Activated CD8-positive, alpha-beta memory T cell treated with anti-CD3 and anti-CD28 coated beads for 36 hours (primary cell): ENCODE data around the gene ST3GAL5. TPM values are rescaled to one million over a fixed set of nuclear protein-coding genes. Genes with fewer than 3 reads are reported as not detected.

Experiments used
- CTCF ChIA-PET: fragments of 350-600 bp; sonication (Branson Sonifier 250); formaldehyde crosslinking; loops from one replicate; lab custom pipeline; 2021; ENCODE audit warnings: antibody characterized with exemption; lab: Charles Lee
- POLR2A ChIA-PET: fragments of 350-600 bp; sonication (Branson Sonifier 250); formaldehyde crosslinking; loops from one replicate; lab custom pipeline; 2021; ENCODE audit warnings: antibody characterized with exemption; lab: Charles Lee
- total RNA-seq, 2 experiments: library from RNA; stranded (reverse); gene quantifications; one replicate each; pipeline ENCODE4 v1.2.3, GENCODE V29; 2021

The ST3GAL5 gene
- total RNA-seq, 2 experiments from 2014 or later, result 11.5 to 11.6 TPM

GRCh38 chr2:85828725-85829124 lies 60.1 kb downstream of the ST3GAL5 start:
- POLR2A ChIA-PET, result no interaction called here

GRCh38 chr2:85827879-85828569 lies 60.8 kb downstream of the ST3GAL5 start:
- ChIA-PET CTCF (interaction anchor here (0.6 to 3.3 kb wide), 28 partner anchors 11 to 252 kb away, joined by 3 to 27 read pairs (median 4); partner anchors contain the start of gene ST3GAL5), POLR2A (interaction anchor here (0.6 to 0.9 kb wide), 2 partner anchors 24 to 59 kb away, joined by 5 read pairs; no protein-coding TSS in a partner anchor)

More at GRCh38 chr2:85828725-85829124, 60.1 kb downstream of the ST3GAL5 start:
- CTCF ChIA-PET, result interaction anchor here (1.1 to 3.3 kb wide), 3 partner anchors 58 to 207 kb away, joined by 3 to 27 read pairs (median 25); partner anchors contain the start of gene ST3GAL5

GRCh38 chr2:85826990-85827878 lies 61.6 kb downstream of the ST3GAL5 start:
- CTCF ChIA-PET, result interaction anchor here (0.6 to 3.3 kb wide), 31 partner anchors 10 to 258 kb away, joined by 3 to 27 read pairs (median 3); partner anchors contain the start of gene ST3GAL5
- POLR2A ChIA-PET, result interaction anchor here (0.6 to 0.9 kb wide), 2 partner anchors 24 to 60 kb away, joined by 5 read pairs; no protein-coding TSS in a partner anchor

- ChIA-PET POLR2A (no interaction called here), CTCF (interaction anchor here (1.3 to 1.4 kb wide), 3 partner anchors 10 to 256 kb away, joined by 3 to 8 read pairs (median 5); no protein-coding TSS in a partner anchor)
These were observed 64.8 kb downstream of the ST3GAL5 start for GRCh38 chr2:85823951-85824350.

GRCh38 chr2:85822766-85823165 lies 66.0 kb downstream of the ST3GAL5 start:
- ChIA-PET POLR2A (interaction anchor here (0.6 kb wide), 1 partner anchor 17 kb away, joined by 3 read pairs; no protein-coding TSS in a partner anchor), CTCF (interaction anchor here (0.5 to 1.3 kb wide), 2 partner anchors 9 to 547 kb away, joined by 3 to 8 read pairs; no protein-coding TSS in a partner anchor)

GRCh38 chr2:85819811-85820510 lies 68.8 kb downstream of the ST3GAL5 start:
- ChIA-PET CTCF (interaction anchor here (0.7 to 1.4 kb wide), 2 partner anchors 44 to 261 kb away, joined by 3 to 5 read pairs; no protein-coding TSS in a partner anchor), POLR2A (no interaction called here)

- POLR2A ChIA-PET, result no interaction called here
- CTCF ChIA-PET, result interaction anchor here (0.8 to 4.7 kb wide), 14 partner anchors 8 to 136 kb away, joined by 3 to 46 read pairs (median 6); partner anchors contain the start of gene ATOH8
These were observed 73.8 kb downstream of the ST3GAL5 start for GRCh38 chr2:85814802-85815550.

GRCh38 chr2:85813982-85814801 lies 74.6 kb downstream of the ST3GAL5 start:
- ChIA-PET POLR2A (interaction anchor here (0.5 kb wide), 1 partner anchor 65 kb away, joined by 3 read pairs; no protein-coding TSS in a partner anchor), CTCF (interaction anchor here (0.6 to 4.7 kb wide), 21 partner anchors 9 to 271 kb away, joined by 3 to 46 read pairs (median 4); partner anchors contain the start of gene ATOH8)

GRCh38 chr2:85813211-85813981 lies 75.4 kb downstream of the ST3GAL5 start:
- ChIA-PET CTCF (interaction anchor here (0.6 to 4.7 kb wide), 21 partner anchors 10 to 272 kb away, joined by 3 to 46 read pairs (median 4); partner anchors contain the start of gene ATOH8), POLR2A (interaction anchor here (0.5 kb wide), 1 partner anchor 64 kb away, joined by 3 read pairs; no protein-coding TSS in a partner anchor)

- ChIA-PET POLR2A (no interaction called here), CTCF (interaction anchor here (0.7 to 4.7 kb wide), 3 partner anchors 17 to 83 kb away, joined by 3 to 46 read pairs (median 13); partner anchors contain the start of gene ATOH8)
These were observed 76.6 kb downstream of the ST3GAL5 start for GRCh38 chr2:85812094-85812735.

GRCh38 chr2:85811180-85812093 lies 77.4 kb downstream of the ST3GAL5 start:
- ChIA-PET POLR2A (no interaction called here), CTCF (interaction anchor here (2.7 to 4.7 kb wide), 2 partner anchors 60 to 83 kb away, joined by 13 to 46 read pairs; partner anchors contain the start of gene ATOH8)

GRCh38 chr2:85810371-85811179 lies 78.2 kb downstream of the ST3GAL5 start:
- POLR2A ChIA-PET, result no interaction called here
- CTCF ChIA-PET, result interaction anchor here (1.3 to 2.7 kb wide), 2 partner anchors 82 kb away, joined by 5 to 13 read pairs; no protein-coding TSS in a partner anchor

GRCh38 chr2:85807756-85808155 lies 81.0 kb downstream of the ST3GAL5 start:
- ChIA-PET CTCF (no interaction called here), POLR2A (no interaction called here)
